Fibroblast of the conjunctiva (primary cell): Measurements from ENCODE around the gene HOXD9.

Experiments used
- DNase-seq: peaks from one replicate; pipeline ENCODE4 v3.0.0-alpha.2; 2010; ENCODE audit warnings: low read depth

HOXD9 gene

GRCh38 chr2:176124947-176125771 is 2.6 kb downstream of the HOXD9 start:
- no peak for DNase-seq

- no peak for DNase-seq
Measured at GRCh38 chr2:176125772-176126054, 3.2 kb downstream of the HOXD9 start.

GRCh38 chr2:176126929-176127773 is 4.6 kb downstream of the HOXD9 start:
- peak; percentile 36 for DNase-seq

GRCh38 chr2:176127774-176128072 is 5.2 kb downstream of the HOXD9 start:
- no peak for DNase-seq

- DNase-seq = no peak
Measured at GRCh38 chr2:176128172-176128981, 5.9 kb downstream of the HOXD9 start.

- DNase-seq = no peak
Measured at GRCh38 chr2:176128982-176129796, 6.7 kb downstream of the HOXD9 start, which contains the start of gene HOXD8. Gene HOXD8 (plus strand): TSS chr2:176129705. CDS start chr2:176130367, 662 bp downstream.

- no peak for DNase-seq
Measured at GRCh38 chr2:176129813-176130146, 7.3 kb downstream of the HOXD9 start.

- DNase-seq = no peak
Measured at GRCh38 chr2:176130147-176130956, 7.8 kb downstream of the HOXD9 start.

GRCh38 chr2:176130957-176131847 is 8.7 kb downstream of the HOXD9 start:
- no peak for DNase-seq

GRCh38 chr2:176131848-176132158 is 9.3 kb downstream of the HOXD9 start:
- DNase-seq = no peak

- DNase-seq = no peak
Measured at GRCh38 chr2:176132205-176133171, 10.0 kb downstream of the HOXD9 start.

- DNase-seq = no peak
Measured at GRCh38 chr2:176133389-176133788, 10.9 kb downstream of the HOXD9 start.

GRCh38 chr2:176134035-176134434 is 11.5 kb downstream of the HOXD9 start:
- DNase-seq = no peak

GRCh38 chr2:176135035-176135440 is 12.5 kb downstream of the HOXD9 start:
- DNase-seq = no peak

- no peak for DNase-seq
Measured at GRCh38 chr2:176136374-176137251, 14.1 kb downstream of the HOXD9 start.

- no peak for DNase-seq
Measured at GRCh38 chr2:176137252-176137580, 14.7 kb downstream of the HOXD9 start.

GRCh38 chr2:176137906-176138305 is 15.4 kb downstream of the HOXD9 start:
- no peak for DNase-seq

- DNase-seq = no peak
Measured at GRCh38 chr2:176138526-176138922, 16.0 kb downstream of the HOXD9 start.
